Activated T-helper 1 cell treated with anti-CD3 and anti-CD28 coated beads, Interleukin-12 subunit alpha, Interleukin-12 subunit beta, Interleukin-2, Interleukin-4 antibody, amounts not matched to agents 30 ng/mL and 10 ng/mL and 1 ng/mL, durations not matched to agents 14 hours and 24 hours and 36 hours (primary cell): ENCODE data around the gene NUP58. TPM values are rescaled to one million over a fixed set of nuclear protein-coding genes. Genes with fewer than 3 reads are reported as not detected.

Experiments
- total RNA-seq: library from RNA; stranded (reverse); gene quantifications from 2 replicates; pipeline ENCODE4 v1.2.3, GENCODE V29; 2022

Gene NUP58
- total RNA-seq, 1 donor from 2014 or later: 131 TPM

Other genes starting within 250 kb of the NUP58 start
- gene PABPC3, start 205.5 kb upstream of the NUP58 start, total RNA-seq: 0.34 TPM in 2 replicates
- not detected in 2 replicates for gene AMER2, start 129.3 kb upstream of the NUP58 start, total RNA-seq
- gene MTMR6, start 14.1 kb upstream of the NUP58 start, total RNA-seq: 17.0 and 17.9 TPM in 2 replicates
- 0.51 and 0.52 TPM in 2 replicates for gene ATP8A2, start 70.3 kb downstream of the NUP58 start, total RNA-seq